ENCODE results near the gene DDB1. TPM values are rescaled to one million over a fixed set of nuclear protein-coding genes. Genes with fewer than 3 reads are reported as not detected.
A peak's percentile ranks its signal among the peaks of the same experiment; 100 is the strongest.

DDB1 gene
- total and polyA plus RNA-seq, 2 of the 13 experiments (the other 11 are each of a cell fraction or from before 2014, with no cell fraction given): 217 to 266 TPM

GRCh38 chr11:61361741-61362541 is 29.0 kb upstream of the DDB1 start, which contains the start of the genes CYB561A3 and TMEM138 (continued):
- TF ChIP-seq PRDM4 (CRISPR knock-in tag; IDR thresholded peaks at IDR 0.05; ENCODE audit: borderline replicate concordance) (no peak), SRSF9 (IDR thresholded peaks at IDR 0.05; ENCODE audit: borderline replicate concordance, insufficient read depth, low read depth, low read length, poor library complexity, severe bottlenecking) (no peak), MATR3 (CRISPR knock-in tag; IDR thresholded peaks at IDR 0.05) (no peak), SP1 (IDR thresholded peaks at IDR 0.05) (no peak), SP1 (CRISPR knock-in tag; IDR thresholded peaks at IDR 0.05) (peak; percentile 75), ZNF317 (CRISPR knock-in tag; IDR thresholded peaks at IDR 0.05) (peak; percentile 99), ZUFSP (CRISPR knock-in tag; IDR thresholded peaks at IDR 0.05; ENCODE audit: borderline replicate concordance) (no peak), MAFF (IDR thresholded peaks at IDR 0.05; ENCODE audit: low read depth, low read length) (no peak), KAT7 (CRISPR knock-in tag; IDR thresholded peaks at IDR 0.05; ENCODE audit: borderline replicate concordance) (no peak; the same call in 1 of the 2 replicates), CAMTA2 (CRISPR knock-in tag; IDR thresholded peaks at IDR 0.05; ENCODE audit: borderline replicate concordance) (peak; percentile 95), RELA (CRISPR knock-in tag; IDR thresholded peaks at IDR 0.05) (no peak), AHDC1 (CRISPR knock-in tag; IDR thresholded peaks at IDR 0.05; ENCODE audit: borderline replicate concordance) (no peak), RFX5 (IDR thresholded peaks at IDR 0.05; ENCODE audit: low read depth, low read length) (peak; percentile 75; the same call in 1 of the 2 replicates), ZNF547 (CRISPR knock-in tag; IDR thresholded peaks at IDR 0.05) (peak; percentile 83; the same call in 1 of the 2 replicates), MAFG (CRISPR knock-in tag; IDR thresholded peaks at IDR 0.05) (no peak), HINFP (CRISPR knock-in tag; IDR thresholded peaks at IDR 0.05; ENCODE audit: low read depth) (peak; percentile 62; the same call in 1 of the 2 replicates), ATRX (CRISPR knock-in tag; IDR thresholded peaks at IDR 0.05; ENCODE audit: borderline replicate concordance) (no peak), ZNF83 (CRISPR knock-in tag; IDR thresholded peaks at IDR 0.05; ENCODE audit: borderline replicate concordance) (no peak)
